Activated T-helper 17 cell treated with anti-CD3 and anti-CD28 coated beads, Interleukin-2, amount 50 U/mL, for 72 hours (primary cell): ENCODE measurements around the gene PANK2. TPM values are rescaled to one million over a fixed set of nuclear protein-coding genes. Genes with fewer than 3 reads are reported as not detected.
"Not testable (repeated sequence)": the region's sequence is repeated elsewhere in the genome, so short reads cannot be mapped to it uniquely, and the experiment has no call there.

Source experiments
- ATAC-seq: fragments of 150-1000 bp; cut with Tn5 transposase; replicated peaks from 2 replicates; pipeline ENCODE4 v1.10.0; 2021; ENCODE audit warnings: mild to moderate bottlenecking, moderate library complexity
- H3K27ac Mint-ChIP-seq: one replicate; pipeline ENCODE4 v1.8.0; 2022; ENCODE audit warnings: mixed read lengths
- H3K27me3 Mint-ChIP-seq: one replicate; pipeline ENCODE4 v1.8.0; 2022; ENCODE audit warnings: mixed read lengths
- H3K36me3 Mint-ChIP-seq: one replicate; pipeline ENCODE4 v1.8.0; 2022; ENCODE audit warnings: low read depth, mild to moderate bottlenecking, mixed read lengths
- H3K4me1 Mint-ChIP-seq: one replicate; pipeline ENCODE4 v1.8.0; 2022; ENCODE audit warnings: mixed read lengths
- H3K4me3 Mint-ChIP-seq: one replicate; pipeline ENCODE4 v1.8.0; 2022; ENCODE audit warnings: mild to moderate bottlenecking, mixed read lengths
- H3K9me3 Mint-ChIP-seq: one replicate; pipeline ENCODE4 v1.8.0; 2022; ENCODE audit warnings: mixed read lengths
- total RNA-seq, 2 donors: library from RNA; stranded (reverse); gene quantifications; one replicate each; pipeline ENCODE4 v1.2.3, GENCODE V29; 2022

Gene PANK2
- total RNA-seq, 2 donors from 2014 or later, result 61.1 to 64.3 TPM

GRCh38 chr20:3935295-3935955, 46.2 kb downstream of the PANK2 start:
- Mint-ChIP-seq H3K9me3 (no peaks in the 10 kb centered on the region), H3K27ac (no peak overlapping the region), H3K36me3 (peaks cover 50% of the 10 kb centered on the region), H3K4me1 (peaks cover 5% of the 10 kb centered on the region), H3K4me3 (no peak overlapping the region), H3K27me3 (no peaks in the 10 kb centered on the region)
- ATAC-seq, result no peak

- no peak overlapping the region for H3K4me3 Mint-ChIP-seq
- no peak overlapping the region for H3K27ac Mint-ChIP-seq
- ATAC-seq, result no peak
- no peaks in the 10 kb centered on the region for H3K9me3 Mint-ChIP-seq
- H3K36me3 Mint-ChIP-seq, result peaks cover 56% of the 10 kb centered on the region
- H3K27me3 Mint-ChIP-seq, result no peaks in the 10 kb centered on the region
- peaks cover 5% of the 10 kb centered on the region for H3K4me1 Mint-ChIP-seq
These were observed 46.8 kb downstream of the PANK2 start for GRCh38 chr20:3935956-3936340.

GRCh38 chr20:3937618-3938017, 48.4 kb downstream of the PANK2 start:
- peaks cover under 1% of the 10 kb centered on the region for H3K4me1 Mint-ChIP-seq
- H3K27me3 Mint-ChIP-seq, result no peaks in the 10 kb centered on the region
- no peak overlapping the region for H3K27ac Mint-ChIP-seq
- ATAC-seq, result no peak
- H3K36me3 Mint-ChIP-seq, result peaks cover 68% of the 10 kb centered on the region
- no peaks in the 10 kb centered on the region for H3K9me3 Mint-ChIP-seq
- no peak overlapping the region for H3K4me3 Mint-ChIP-seq

DNA sequence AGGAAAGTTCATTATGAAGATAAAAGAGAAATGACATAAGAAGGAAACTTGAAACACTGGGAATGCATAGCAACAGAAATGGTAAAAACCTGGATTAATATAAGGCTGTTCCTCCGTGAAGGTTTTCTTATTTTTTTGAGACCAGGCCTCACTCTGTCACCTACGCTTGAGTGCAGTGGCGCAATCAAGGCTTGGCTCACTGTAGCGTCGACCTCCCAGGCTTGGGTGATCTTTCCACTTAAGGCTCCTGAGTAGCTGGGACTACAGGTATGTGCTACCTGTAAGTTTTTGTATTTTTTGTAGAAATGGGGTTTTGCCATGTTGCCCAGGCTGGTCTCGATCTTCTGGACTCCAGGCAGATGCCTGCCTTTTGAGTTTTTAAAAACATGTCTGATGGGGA, 51.7 kb downstream of the PANK2 start:
- ATAC-seq, result no peak
- Mint-ChIP-seq H3K4me3 (no peak overlapping the region), H3K36me3 (peaks cover 66% of the 10 kb centered on the region), H3K27ac (no peak overlapping the region), H3K27me3 (no peaks in the 10 kb centered on the region), H3K4me1 (no peaks in the 10 kb centered on the region), H3K9me3 (no peaks in the 10 kb centered on the region)

- not testable (repeated sequence) for H3K4me3 Mint-ChIP-seq, H3K27me3 Mint-ChIP-seq, H3K27ac Mint-ChIP-seq, H3K4me1 Mint-ChIP-seq, ATAC-seq, H3K9me3 Mint-ChIP-seq
- H3K36me3 Mint-ChIP-seq, result peaks cover 43% of the 10 kb centered on the region
These were observed 57.5 kb downstream of the PANK2 start for GRCh38 chr20:3946666-3947065.

- Mint-ChIP-seq H3K4me3 (no peak overlapping the region), H3K27ac (no peak overlapping the region), H3K36me3 (peaks cover 23% of the 10 kb centered on the region), H3K9me3 (no peaks in the 10 kb centered on the region), H3K4me1 (peaks cover 8% of the 10 kb centered on the region), H3K27me3 (no peaks in the 10 kb centered on the region)
- ATAC-seq, result no peak
These were observed 75.5 kb downstream of the PANK2 start for GRCh38 chr20:3964719-3965118.

- H3K27ac Mint-ChIP-seq, result no peak overlapping the region
- H3K36me3 Mint-ChIP-seq, result peaks cover 30% of the 10 kb centered on the region
- no peaks in the 10 kb centered on the region for H3K27me3 Mint-ChIP-seq
- H3K4me3 Mint-ChIP-seq, result no peak overlapping the region
- ATAC-seq, result no peak
- peaks cover 12% of the 10 kb centered on the region for H3K4me1 Mint-ChIP-seq
- H3K9me3 Mint-ChIP-seq, result no peaks in the 10 kb centered on the region
These were observed 77.4 kb downstream of the PANK2 start for GRCh38 chr20:3966571-3966970.

DNA sequence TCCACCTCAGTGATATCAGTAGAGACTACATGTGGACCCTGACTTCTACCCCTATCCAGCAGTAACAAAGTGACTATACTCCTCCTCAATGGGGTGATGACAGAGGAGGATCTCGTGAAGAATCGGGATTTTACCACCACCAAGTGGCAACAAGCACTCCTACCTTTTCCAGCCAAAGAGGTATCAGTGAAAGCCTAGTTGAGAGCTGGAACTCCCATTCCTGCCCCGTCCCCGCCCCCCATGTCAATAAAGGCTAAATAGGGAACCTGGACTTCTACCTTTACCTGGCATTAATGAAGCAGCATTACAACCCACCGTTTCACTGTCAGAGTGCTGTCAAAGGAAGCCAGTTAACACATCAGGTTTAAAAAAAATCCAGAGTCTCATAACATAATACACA, 80.8 kb downstream of the PANK2 start:
- Mint-ChIP-seq H3K36me3 (peaks cover 31% of the 10 kb centered on the region), H3K4me3 (no peak overlapping the region), H3K27me3 (no peaks in the 10 kb centered on the region), H3K27ac (no peak overlapping the region), H3K9me3 (no peaks in the 10 kb centered on the region), H3K4me1 (peaks cover 18% of the 10 kb centered on the region)
- ATAC-seq, result no peak

DNA sequence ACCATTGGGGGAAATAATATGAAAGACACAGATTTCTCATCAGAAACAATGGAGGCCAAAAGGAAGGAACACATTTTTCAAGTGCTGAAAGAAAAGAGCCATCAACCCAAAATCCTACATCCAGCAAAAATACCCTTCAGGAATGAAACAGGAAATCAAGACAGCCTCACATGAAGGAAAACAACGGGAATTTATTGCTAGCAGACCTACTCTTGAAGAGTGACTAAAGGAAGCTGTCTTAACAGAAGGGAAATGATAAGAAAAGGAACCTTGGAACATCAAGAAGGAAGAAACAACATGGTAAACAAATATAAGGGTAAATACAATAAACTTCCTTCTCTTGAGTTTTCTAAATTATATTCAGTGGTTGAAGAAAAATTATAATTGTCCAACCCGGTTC, 82.0 kb downstream of the PANK2 start:
- no peaks in the 10 kb centered on the region for H3K9me3 Mint-ChIP-seq
- no peak overlapping the region for H3K27ac Mint-ChIP-seq
- H3K4me1 Mint-ChIP-seq, result peaks cover 18% of the 10 kb centered on the region
- H3K27me3 Mint-ChIP-seq, result no peaks in the 10 kb centered on the region
- peaks cover 31% of the 10 kb centered on the region for H3K36me3 Mint-ChIP-seq
- no peak for ATAC-seq
- no peak overlapping the region for H3K4me3 Mint-ChIP-seq

DNA sequence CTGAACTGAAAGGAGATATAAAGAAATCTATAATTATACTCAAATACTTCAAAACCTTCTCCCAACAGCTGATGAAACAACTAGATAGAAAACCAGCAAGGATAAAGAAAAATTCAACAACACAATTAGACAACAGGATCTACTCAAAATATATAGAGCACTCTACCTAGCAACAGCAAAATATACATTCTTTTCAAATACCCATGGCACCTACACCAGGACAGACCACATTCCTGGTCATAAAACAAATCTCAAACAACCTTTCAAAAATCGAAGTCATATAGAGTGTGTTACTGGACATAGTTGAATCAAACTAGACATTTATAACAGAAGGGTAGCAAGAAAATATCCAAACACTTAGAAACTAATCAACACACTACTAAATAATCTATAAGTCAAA, 83.0 kb downstream of the PANK2 start:
- Mint-ChIP-seq H3K27ac (no peak overlapping the region), H3K9me3 (no peaks in the 10 kb centered on the region), H3K4me3 (no peak overlapping the region), H3K36me3 (peaks cover 29% of the 10 kb centered on the region), H3K27me3 (no peaks in the 10 kb centered on the region), H3K4me1 (peaks cover 13% of the 10 kb centered on the region)
- no peak for ATAC-seq

DNA sequence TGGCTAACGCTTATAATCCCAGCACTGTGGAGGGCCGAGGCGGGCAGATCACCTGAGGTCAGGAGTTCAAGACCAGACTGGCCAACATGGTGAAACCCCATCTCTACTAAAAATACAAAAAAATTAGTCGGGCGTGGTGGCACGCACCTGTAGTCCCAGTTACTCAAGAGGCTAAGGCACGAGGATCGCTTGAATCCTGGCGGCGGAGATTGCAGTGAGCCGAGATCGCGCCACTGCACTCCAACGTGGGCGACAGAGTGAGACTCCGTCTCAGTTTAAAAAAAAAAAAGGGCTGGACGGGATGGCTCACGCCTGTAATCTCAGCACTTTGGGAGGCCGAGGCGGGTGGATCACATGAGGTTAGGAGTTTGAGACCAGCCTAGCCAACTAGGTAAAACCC, 83.4 kb downstream of the PANK2 start:
- not testable (repeated sequence) for H3K27me3 Mint-ChIP-seq, H3K27ac Mint-ChIP-seq, H3K4me3 Mint-ChIP-seq, ATAC-seq, H3K4me1 Mint-ChIP-seq, H3K9me3 Mint-ChIP-seq
- H3K36me3 Mint-ChIP-seq, result peaks cover 24% of the 10 kb centered on the region

DNA sequence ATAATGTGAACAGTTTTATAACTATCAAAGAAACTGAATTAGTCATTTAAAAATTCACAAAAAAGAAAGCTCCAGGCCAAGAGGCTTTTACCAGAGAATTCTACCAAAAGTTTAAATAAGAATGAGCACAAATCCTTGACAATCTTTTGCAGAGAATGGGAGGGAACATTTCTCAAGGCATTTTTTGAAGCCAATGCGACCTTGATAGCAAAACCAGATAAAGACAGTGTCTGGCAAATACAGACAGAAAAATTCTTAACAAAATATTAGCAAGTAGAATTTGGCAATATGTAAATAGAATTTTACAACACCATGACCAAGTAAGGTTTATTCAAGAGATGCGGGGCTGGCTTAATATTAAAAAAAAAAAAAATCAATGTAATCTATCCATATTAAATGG, 84.5 kb downstream of the PANK2 start:
- Mint-ChIP-seq H3K9me3 (no peaks in the 10 kb centered on the region), H3K27ac (no peak overlapping the region), H3K27me3 (no peaks in the 10 kb centered on the region)

GRCh38 chr20:3976511-3976910, 87.3 kb downstream of the PANK2 start:
- no peak for ATAC-seq
- Mint-ChIP-seq H3K27ac (no peak overlapping the region), H3K27me3 (no peaks in the 10 kb centered on the region), H3K4me1 (peaks cover 12% of the 10 kb centered on the region), H3K36me3 (peaks cover 9% of the 10 kb centered on the region), H3K4me3 (no peak overlapping the region), H3K9me3 (no peaks in the 10 kb centered on the region)

More for the DNA sequence above, 84.5 kb downstream of the PANK2 start:
- no peak for ATAC-seq
- H3K36me3 Mint-ChIP-seq, result peaks cover 23% of the 10 kb centered on the region
- H3K4me3 Mint-ChIP-seq, result no peak overlapping the region
- H3K4me1 Mint-ChIP-seq, result peaks cover 10% of the 10 kb centered on the region
